Gastroesophageal sphincter (tissue), 4 donors: ENCODE data around the gene AXIN2. TPM values are rescaled to one million over a fixed set of nuclear protein-coding genes. Genes with fewer than 3 reads are reported as not detected.

ENCODE experiments used
- ATAC-seq: fragments of 150-250 bp; one replicate; pipeline ENCODE4 v1.9.1; 2016; ENCODE audit warnings: mild to moderate bottlenecking, moderate library complexity
- H3K27ac ChIP-seq, 4 donors: fragments of 200-600 bp; sonication (generic) in 3 of 4; 1 replicate in 3 of 4; 2 replicates in 1 of 4; pipeline ENCODE4 v1.5.1; 2016 to 2019
- H3K27me3 ChIP-seq: fragments of 200-600 bp; sonication (generic); one replicate; pipeline ENCODE4 v1.5.1; 2019
- H3K36me3 ChIP-seq, 2 donors: fragments of 200-600 bp; sonication (generic); one replicate each; pipeline ENCODE4 v1.5.1; 2019; ENCODE audit warnings: control low read depth in 1 of 2
- H3K4me1 ChIP-seq, 3 donors: fragments of 200-600 bp; sonication (generic); 1 replicate in 2 of 3; 2 replicates in 1 of 3; pipeline ENCODE4 v1.5.1; 2016 to 2019; ENCODE audit warnings: control low read depth in 2 of 3
- H3K4me3 ChIP-seq, 2 donors: fragments of 200-600 bp; sonication (generic); one replicate each; pipeline ENCODE4 v1.5.1; 2019; ENCODE audit warnings: mild to moderate bottlenecking in 1 of 2, moderate library complexity in 1 of 2
- H3K9me3 ChIP-seq, 3 donors: fragments of 200-600 bp; sonication (generic); one replicate each; pipeline ENCODE4 v1.5.1; 2017 to 2019; ENCODE audit warnings: control low read depth in 2 of 3
- EP300 ChIP-seq: sonication (generic); formaldehyde crosslinking; IDR thresholded peaks from one replicate; pipeline ENCODE4 v1.6.1; 2017; ENCODE audit warnings: antibody characterized with exemption, mild to moderate bottlenecking
- POLR2A ChIP-seq, 2 donors: fragments of 450-650 bp; IDR thresholded peaks; one replicate each; pipeline ENCODE4 v1.6.1; 2017; ENCODE audit warnings: antibody characterized with exemption in 2 of 2, mild to moderate bottlenecking in 2 of 2, moderate library complexity in 1 of 2
- POLR2AphosphoS5 ChIP-seq: sonication (generic); formaldehyde crosslinking; IDR thresholded peaks from one replicate; pipeline ENCODE4 v1.6.1; 2017; ENCODE audit warnings: antibody characterized with exemption
- WGBS, 2 donors: methylation state at CpG; one replicate each; pipeline ENCODE4 v1.1.5; 2018; ENCODE audit warnings: low coverage in 1 of 2; 5-methylcytosine and 5-hydroxymethylcytosine counted together
- total RNA-seq, 4 donors: library from RNA; depleted of rRNA; stranded (reverse); fragments of >200 nt; gene quantifications; one replicate each; pipeline ENCODE4 v1.1.0, GENCODE V29; 2016
- TF ChIP-seq, protein P1 (sequence below), 4 experiments: fragments of 200-600 bp in 2 of 4; fragments of 450-650 bp in 2 of 4; sonication (generic) in 1 of 4; IDR thresholded peaks; one replicate each; pipeline ENCODE4 v1.5.1; 2017 to 2019; ENCODE audit warnings: antibody characterized with exemption in 4 of 4, mild to moderate bottlenecking in 2 of 4, moderate library complexity in 2 of 4

The AXIN2 gene
- total RNA-seq, 4 donors from 2014 or later = 17.2 to 49.6 (median 40.5) TPM

DNA sequence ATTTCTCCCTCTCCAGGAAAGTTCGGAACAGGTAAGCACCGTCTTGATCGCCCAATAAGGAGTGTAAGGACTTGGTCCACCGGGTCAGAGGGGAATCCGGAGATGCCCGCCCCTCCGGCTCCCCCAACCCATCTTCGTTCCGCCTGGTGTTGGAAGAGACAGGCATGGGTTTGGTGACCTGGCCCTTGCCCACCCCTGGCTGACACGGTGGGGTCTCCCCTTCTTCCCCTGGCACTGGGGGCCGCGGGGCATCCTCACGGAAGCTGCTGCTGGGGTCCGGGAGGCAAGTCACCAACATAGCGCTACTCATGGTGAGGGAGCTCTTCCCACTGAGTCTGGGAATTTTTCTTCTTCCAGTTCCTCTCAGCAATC is 3.2 kb downstream of the AXIN2 start:
- no peaks in the 10 kb centered on the region for H3K27me3 ChIP-seq
- H3K4me1 ChIP-seq = peaks cover 0 to 17% (median 8%) of the 10 kb centered on the region in 3 donors
- peak overlapping the region in 1 of 4 donors; percentile 1 for H3K27ac ChIP-seq
- H3K36me3 ChIP-seq = peaks cover 0 to 8% of the 10 kb centered on the region in 2 donors
- WGBS, 2 donors = 72% methylated on average over 4 of the region's 15 CpGs; no CpG with 5 or more reads in 1 of the 2 donors
- ATAC-seq = no peak
- H3K4me3 ChIP-seq = peak overlapping the region in 1 of 2 donors; percentile 63
- TF ChIP-seq POLR2AphosphoS5 (no peak), POLR2A (IDR thresholded peaks at IDR 0.05) (no peak), EP300 (no peak)
- TF ChIP-seq, protein P1, sequence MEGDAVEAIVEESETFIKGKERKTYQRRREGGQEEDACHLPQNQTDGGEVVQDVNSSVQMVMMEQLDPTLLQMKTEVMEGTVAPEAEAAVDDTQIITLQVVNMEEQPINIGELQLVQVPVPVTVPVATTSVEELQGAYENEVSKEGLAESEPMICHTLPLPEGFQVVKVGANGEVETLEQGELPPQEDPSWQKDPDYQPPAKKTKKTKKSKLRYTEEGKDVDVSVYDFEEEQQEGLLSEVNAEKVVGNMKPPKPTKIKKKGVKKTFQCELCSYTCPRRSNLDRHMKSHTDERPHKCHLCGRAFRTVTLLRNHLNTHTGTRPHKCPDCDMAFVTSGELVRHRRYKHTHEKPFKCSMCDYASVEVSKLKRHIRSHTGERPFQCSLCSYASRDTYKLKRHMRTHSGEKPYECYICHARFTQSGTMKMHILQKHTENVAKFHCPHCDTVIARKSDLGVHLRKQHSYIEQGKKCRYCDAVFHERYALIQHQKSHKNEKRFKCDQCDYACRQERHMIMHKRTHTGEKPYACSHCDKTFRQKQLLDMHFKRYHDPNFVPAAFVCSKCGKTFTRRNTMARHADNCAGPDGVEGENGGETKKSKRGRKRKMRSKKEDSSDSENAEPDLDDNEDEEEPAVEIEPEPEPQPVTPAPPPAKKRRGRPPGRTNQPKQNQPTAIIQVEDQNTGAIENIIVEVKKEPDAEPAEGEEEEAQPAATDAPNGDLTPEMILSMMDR (IDR thresholded peaks at IDR 0.05) = no peak
- H3K9me3 ChIP-seq = no peaks in the 10 kb centered on the region

DNA sequence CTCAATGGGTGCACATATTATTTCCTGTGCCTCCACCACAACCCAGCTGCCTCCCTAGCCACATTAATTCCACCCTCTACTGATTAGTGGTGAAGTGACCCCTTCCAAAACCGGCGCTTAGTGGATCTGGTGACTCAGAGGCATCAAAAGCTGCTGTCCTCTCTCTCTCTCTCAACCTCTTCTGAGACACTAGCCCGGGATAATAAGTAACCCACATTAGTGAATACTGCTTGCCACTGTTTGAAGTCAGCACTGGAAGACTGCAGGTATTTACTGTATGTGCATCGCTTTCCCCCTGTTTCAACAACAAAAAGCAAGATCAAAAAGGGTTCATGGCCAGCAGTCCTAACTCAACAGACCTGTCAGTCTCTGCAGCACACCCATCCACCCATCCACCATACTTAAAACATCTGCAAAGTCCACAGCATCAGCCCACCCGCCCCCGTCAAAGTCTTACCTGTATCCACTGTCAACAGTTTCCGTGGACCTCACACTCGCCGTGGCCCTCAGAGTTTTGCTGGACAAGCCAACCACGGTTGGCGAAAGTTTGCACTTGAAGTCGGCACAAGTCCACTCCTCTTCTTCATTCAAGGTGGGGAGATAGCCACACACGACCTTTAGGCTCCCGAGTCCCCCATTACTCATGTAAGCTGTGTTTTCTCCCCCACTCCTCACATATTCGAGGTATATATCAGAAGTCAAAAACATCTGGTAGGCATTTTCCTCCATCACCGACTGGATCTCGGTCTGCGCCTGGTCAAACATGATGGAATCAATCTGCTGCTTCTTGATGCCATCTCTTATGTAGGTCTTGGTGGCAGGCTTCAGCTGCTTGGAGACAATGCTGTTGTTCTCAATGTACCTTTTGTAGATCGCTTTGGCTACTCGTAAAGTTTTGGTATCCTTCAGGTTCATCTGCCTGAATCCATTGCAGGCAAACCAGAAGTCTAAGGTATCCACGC is 3.8 kb downstream of the AXIN2 start:
- Histone ChIP-seq H3K4me3 (peak overlapping the region in 1 of 2 donors; percentile 63), H3K27ac (peak overlapping the region in 1 of 4 donors; percentile 70), H3K4me1 (peaks cover 0 to 19% (median 8%) of the 10 kb centered on the region in 3 donors), H3K36me3 (peaks cover 0 to 8% of the 10 kb centered on the region in 2 donors), H3K27me3 (no peaks in the 10 kb centered on the region), H3K9me3 (no peaks in the 10 kb centered on the region)
- no peak for ATAC-seq
- TF ChIP-seq POLR2AphosphoS5 (no peak), EP300 (no peak)
- WGBS, 2 donors = 60 to 69% methylated on average over 12 to 21 of the region's 21 CpGs

DNA sequence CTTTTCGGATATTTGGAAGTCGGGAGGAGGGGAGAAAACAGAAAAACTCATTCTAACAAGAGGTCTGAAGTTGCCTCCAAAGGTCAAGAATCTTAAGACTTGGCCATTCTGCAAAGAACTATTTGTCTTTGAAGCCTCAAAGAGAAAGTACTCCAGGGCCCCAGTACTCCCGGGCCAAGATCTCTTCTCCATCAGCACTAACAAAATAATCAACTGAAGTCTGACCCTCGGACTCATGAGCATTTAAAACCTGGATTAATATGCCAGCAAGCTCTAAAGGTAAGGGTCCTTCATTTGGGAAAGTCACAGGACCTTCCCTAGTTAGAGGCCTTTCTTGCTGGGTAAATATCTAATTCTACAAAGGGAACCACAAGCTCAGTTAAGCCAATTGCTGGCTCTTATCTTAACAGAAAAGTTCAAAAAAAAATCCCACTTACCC is 4.5 kb downstream of the AXIN2 start:
- Histone ChIP-seq H3K36me3 (peaks cover 0 to 8% of the 10 kb centered on the region in 2 donors), H3K27ac (peak overlapping the region in 1 of 4 donors; percentile 70), H3K9me3 (no peaks in the 10 kb centered on the region), H3K4me3 (peak overlapping the region in 1 of 2 donors; percentile 63), H3K27me3 (no peaks in the 10 kb centered on the region), H3K4me1 (peaks cover 2 to 26% (median 3%) of the 10 kb centered on the region in 3 donors)
- WGBS, 2 donors = 16 to 18% methylated on average over 4 of the region's 4 CpGs
- ATAC-seq = no peak
- TF ChIP-seq, protein P1 (IDR thresholded peaks at IDR 0.05) = no peak
- no peak for TF ChIP-seq POLR2AphosphoS5
- no peak for TF ChIP-seq POLR2A (IDR thresholded peaks at IDR 0.05)
- TF ChIP-seq EP300 = no peak

DNA sequence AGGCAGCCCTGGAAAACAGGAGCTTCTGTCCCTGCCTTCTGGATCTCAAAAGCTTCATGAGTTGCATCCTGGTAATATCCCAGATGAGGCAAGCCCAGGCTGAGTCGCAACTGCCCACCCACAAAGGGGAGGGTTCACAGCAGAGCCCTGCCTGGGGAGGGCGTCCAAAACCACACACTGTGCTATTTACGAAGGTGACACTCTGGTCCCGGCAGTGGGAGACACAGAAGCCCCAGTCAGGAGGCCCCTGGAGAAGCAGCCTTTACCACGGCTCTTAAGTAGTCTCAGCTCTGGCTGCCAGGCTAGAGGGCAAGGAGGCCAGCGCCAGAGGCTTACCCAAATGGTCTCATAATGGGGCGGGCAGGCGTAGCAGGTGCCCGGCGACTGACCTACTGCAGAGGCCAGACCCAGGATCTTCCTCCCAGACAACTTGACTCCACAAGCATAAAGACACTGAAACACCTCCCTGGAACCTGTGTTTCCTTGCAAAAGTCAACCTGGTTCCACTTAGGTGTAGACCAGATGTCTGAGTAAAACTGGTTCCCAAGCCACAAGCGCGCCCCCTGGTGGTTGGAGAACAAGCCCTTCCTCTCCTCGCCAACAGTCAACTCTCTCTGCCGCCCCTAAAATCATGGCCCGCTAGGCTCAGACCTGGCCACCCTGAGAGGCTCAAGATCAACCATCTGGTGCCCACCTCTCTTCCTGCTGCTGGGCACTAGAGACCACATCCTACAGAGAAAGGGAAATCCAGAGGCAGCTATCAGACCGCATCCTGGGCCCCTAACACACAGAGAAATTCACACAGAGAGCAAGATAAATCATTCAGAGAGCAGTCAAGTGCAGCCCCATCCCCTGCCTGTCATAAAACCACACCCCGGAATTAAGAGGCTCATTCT is 5.2 kb downstream of the AXIN2 start:
- no peaks in the 10 kb centered on the region for H3K27me3 ChIP-seq
- H3K9me3 ChIP-seq = no peaks in the 10 kb centered on the region
- ATAC-seq = peak; percentile 31
- TF ChIP-seq, protein P1 (IDR thresholded peaks at IDR 0.05) = peak in 3 of 4 experiments; percentile 77 to 88 (median 84)
- TF ChIP-seq EP300 = no peak
- TF ChIP-seq POLR2AphosphoS5 = peak; percentile 13
- H3K36me3 ChIP-seq = peaks cover 0 to 8% of the 10 kb centered on the region in 2 donors
- 33 to 57% methylated on average over 3 to 4 of the region's 17 CpGs for WGBS, 2 donors
- H3K4me1 ChIP-seq = peaks cover 0 to 32% (median 3%) of the 10 kb centered on the region in 3 donors
- peak overlapping the region in 1 of 2 donors; percentile 63 for H3K4me3 ChIP-seq
- peak overlapping the region in 1 of 4 donors; percentile 70 for H3K27ac ChIP-seq
